SK-N-SH (cell line): ENCODE results near the gene FAM76A. TPM values are rescaled to one million over a fixed set of nuclear protein-coding genes. Genes with fewer than 3 reads are reported as not detected.
A peak's percentile ranks its signal among the peaks of the same experiment; 100 is the strongest.
"Not testable (repeated sequence)": the region's sequence is repeated elsewhere in the genome, so short reads cannot be mapped to it uniquely, and the experiment has no call there.

Source experiments
- CTCF ChIA-PET: fragments of 300-600, 350-600 bp; formaldehyde crosslinking; extraction: SDS; loops from one replicate; lab custom pipeline; 2021; lab: Yijun Ruan, JAX
- POLR2A ChIA-PET: fragments of 350-600 bp; sonication (Branson Sonifier 250); formaldehyde crosslinking; extraction: SDS; loops from one replicate; lab custom pipeline; 2020; ENCODE audit warnings: antibody characterized with exemption, inconsistent platforms; lab: Yijun Ruan, JAX
- DNase-seq: peaks from one replicate; pipeline ENCODE4 v3.0.0; 2012
- H2AFZ ChIP-seq: fragments of 200-600 bp; sonication (generic); 2 replicates; pipeline ENCODE4 v1.8.1; 2016; ENCODE audit warnings: antibody characterized with exemption, mild to moderate bottlenecking, low read depth
- H3F3A ChIP-seq: fragments of 200-600 bp; sonication (generic); replicated peaks from 2 replicates; pipeline ENCODE3; 2016; ENCODE audit warnings: antibody characterized with exemption, mild to moderate bottlenecking; ENCODE audit not compliant: insufficient read depth
- H3K27ac ChIP-seq, 2 experiments: fragments of 200-500 bp in 1 of 2; fragments of 200-600 bp in 1 of 2; sonication (Bioruptor generic) in 1 of 2; sonication (generic), shearing (Covaris generic) in 1 of 2; 2 replicates each; pipeline versions ENCODE4 v1.5.1 to v1.6.1; 2014 to 2016; ENCODE audit warnings: low read depth in 2 of 2, inconsistent platforms in 1 of 2, low read length in 1 of 2, mild to moderate bottlenecking in 1 of 2, mixed read lengths in 1 of 2
- H3K27me3 ChIP-seq: fragments of 200-600 bp; sonication (generic), shearing (Covaris generic); 2 replicates; pipeline ENCODE4 v1.6.1; 2016; ENCODE audit warnings: mixed run types; ENCODE audit not compliant: insufficient read depth
- H3K36me3 ChIP-seq, 2 experiments: fragments of 200-500 bp in 1 of 2; fragments of 200-600 bp in 1 of 2; sonication (Bioruptor generic) in 1 of 2; sonication (generic) in 1 of 2; replicated peaks in 1 of 2; 2 replicates each; pipeline versions ENCODE3 to v1.5.1; 2014 to 2016; ENCODE audit warnings: low read length in 1 of 2, mild to moderate bottlenecking in 1 of 2; ENCODE audit not compliant: insufficient read depth in 2 of 2, control insufficient read depth in 1 of 2
- H3K4me1 ChIP-seq, 2 experiments: fragments of 200-500 bp in 1 of 2; fragments of 200-600 bp in 1 of 2; sonication (Bioruptor generic) in 1 of 2; sonication (generic), shearing (Covaris generic) in 1 of 2; 2 replicates each; pipeline versions ENCODE4 v1.5.1 to v1.6.1; 2014 to 2016; ENCODE audit warnings: low read depth in 1 of 2, low read length in 1 of 2, mixed run types in 1 of 2; ENCODE audit not compliant: insufficient read depth in 2 of 2, control insufficient read depth in 1 of 2
- H3K4me2 ChIP-seq: fragments of 200-600 bp; sonication (generic), shearing (Covaris generic); 2 replicates; pipeline ENCODE4 v1.6.1; 2017; ENCODE audit warnings: mixed run types
- H3K4me3 ChIP-seq, 2 experiments: fragments of 200-500 bp in 1 of 2; fragments of 200-600 bp in 1 of 2; sonication (Bioruptor generic) in 1 of 2; sonication (generic), shearing (Covaris generic) in 1 of 2; 2 replicates each; pipeline versions ENCODE4 v1.5.1 to v1.8.1; 2014 to 2016; ENCODE audit warnings: low read depth in 2 of 2, inconsistent platforms in 1 of 2, low read length in 1 of 2, mild to moderate bottlenecking in 1 of 2, mixed read lengths in 1 of 2, moderate library complexity in 1 of 2
- H3K79me2 ChIP-seq: fragments of 200-600 bp; sonication (generic); 2 replicates; pipeline ENCODE4 v1.8.1; 2017; ENCODE audit warnings: mild to moderate bottlenecking; ENCODE audit not compliant: insufficient read depth
- H3K9ac ChIP-seq: fragments of 200-600 bp; sonication (generic); 2 replicates; pipeline ENCODE4 v1.6.1; 2017; ENCODE audit warnings: mixed run types
- H3K9me2 ChIP-seq: fragments of 200-600 bp; sonication (generic); 2 replicates; pipeline ENCODE4 v1.6.1; 2017; ENCODE audit warnings: mixed run types
- H3K9me3 ChIP-seq: fragments of 200-600 bp; sonication (generic); 2 replicates; pipeline ENCODE4 v1.6.1; 2017; ENCODE audit warnings: mixed run types, mild to moderate bottlenecking, moderate library complexity
- H4K20me1 ChIP-seq: fragments of 200-600 bp; sonication (generic); 2 replicates; pipeline ENCODE4 v1.6.1; 2017; ENCODE audit warnings: mild to moderate bottlenecking, mixed run types; ENCODE audit not compliant: insufficient read depth
- EZH2phosphoT487 ChIP-seq: fragments of 200-600 bp; sonication (generic); IDR thresholded peaks from 2 replicates; pipeline ENCODE4 v1.6.1; 2017; ENCODE audit warnings: low read depth, mixed run types, mild to moderate bottlenecking, antibody characterized with exemption, moderate library complexity, borderline replicate concordance
- FOXM1 ChIP-seq: IDR thresholded peaks from 2 replicates; pipeline ENCODE4 v1.4.0; 2012; ENCODE audit warnings: low read depth, mild to moderate bottlenecking
- WGBS: methylation state at CpG from one replicate; pipeline ENCODE4 v1.1.6; 2017; ENCODE audit warnings: low lambda C conversion rate; 5-methylcytosine and 5-hydroxymethylcytosine counted together
- polyA plus RNA-seq, 3 experiments: library from polyadenylated mRNA; depleted of rRNA; stranded (reverse); fragments of >200 nt; gene quantifications; 2 replicates each; pipeline ENCODE4 v1.2.3, GENCODE V29; 2012
- TF ChIP-seq, protein P1 (sequence below): fragments of 150-350 bp; IDR thresholded peaks from 2 replicates; pipeline ENCODE4 v1.6.1; 2016; ENCODE audit warnings: mild to moderate bottlenecking, low read depth, low read length
- TF ChIP-seq, protein P2 (sequence below): IDR thresholded peaks from 2 replicates; pipeline ENCODE4 v1.4.0; 2012; ENCODE audit warnings: low read depth, borderline replicate concordance

FAM76A gene
- polyA plus RNA-seq, 1 of the 3 experiments (the other 2 are of a cell fraction) = 2.9 TPM

DNA sequence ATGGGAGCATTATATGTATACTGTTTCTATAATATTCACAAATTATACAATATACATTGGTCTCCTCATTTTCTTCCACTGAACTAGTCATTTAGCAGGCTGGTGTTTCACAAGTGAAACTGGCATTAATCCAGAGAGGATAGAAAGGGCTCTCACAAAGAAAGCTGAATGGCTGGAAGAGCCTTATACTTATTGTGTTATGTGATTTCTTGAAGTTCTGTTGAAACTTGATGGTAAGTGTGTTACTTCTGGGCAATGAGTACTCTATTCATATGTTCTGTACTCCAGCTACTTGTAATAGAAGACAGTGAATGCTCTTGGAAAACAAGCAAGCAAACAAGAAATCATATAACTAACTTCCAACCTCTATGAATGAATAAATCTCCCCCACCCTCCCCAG is 62.1 kb downstream of the FAM76A start:
- no peaks in the 10 kb centered on the region for H3K9me3 ChIP-seq
- no peaks in the 10 kb centered on the region for H3K27me3 ChIP-seq
- no peak overlapping the region for H3K4me2 ChIP-seq
- H3K4me3 ChIP-seq = no peak overlapping the region
- POLR2A ChIA-PET = no interaction called here
- TF ChIP-seq, protein P1, sequence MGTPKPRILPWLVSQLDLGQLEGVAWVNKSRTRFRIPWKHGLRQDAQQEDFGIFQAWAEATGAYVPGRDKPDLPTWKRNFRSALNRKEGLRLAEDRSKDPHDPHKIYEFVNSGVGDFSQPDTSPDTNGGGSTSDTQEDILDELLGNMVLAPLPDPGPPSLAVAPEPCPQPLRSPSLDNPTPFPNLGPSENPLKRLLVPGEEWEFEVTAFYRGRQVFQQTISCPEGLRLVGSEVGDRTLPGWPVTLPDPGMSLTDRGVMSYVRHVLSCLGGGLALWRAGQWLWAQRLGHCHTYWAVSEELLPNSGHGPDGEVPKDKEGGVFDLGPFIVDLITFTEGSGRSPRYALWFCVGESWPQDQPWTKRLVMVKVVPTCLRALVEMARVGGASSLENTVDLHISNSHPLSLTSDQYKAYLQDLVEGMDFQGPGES = no peak
- no peaks in the 10 kb centered on the region for H3K9me2 ChIP-seq
- H4K20me1 ChIP-seq = no peaks in the 10 kb centered on the region
- CTCF ChIA-PET = no interaction called here
- H3F3A ChIP-seq = peaks cover 12% of the 10 kb centered on the region
- peaks cover 6 to 19% of the 10 kb centered on the region in 2 experiments for H3K36me3 ChIP-seq
- peaks cover 3 to 25% of the 10 kb centered on the region in 2 experiments; a peak in 2 of 4 replicates for H3K4me1 ChIP-seq
- H3K9ac ChIP-seq = no peak overlapping the region
- no peak for DNase-seq
- peak overlapping the region in 1 of 2 experiments; percentile 10; a peak in 1 of 4 replicates for H3K27ac ChIP-seq
- peaks cover 52% of the 10 kb centered on the region for H3K79me2 ChIP-seq
- H2AFZ ChIP-seq = no peak overlapping the region

DNA sequence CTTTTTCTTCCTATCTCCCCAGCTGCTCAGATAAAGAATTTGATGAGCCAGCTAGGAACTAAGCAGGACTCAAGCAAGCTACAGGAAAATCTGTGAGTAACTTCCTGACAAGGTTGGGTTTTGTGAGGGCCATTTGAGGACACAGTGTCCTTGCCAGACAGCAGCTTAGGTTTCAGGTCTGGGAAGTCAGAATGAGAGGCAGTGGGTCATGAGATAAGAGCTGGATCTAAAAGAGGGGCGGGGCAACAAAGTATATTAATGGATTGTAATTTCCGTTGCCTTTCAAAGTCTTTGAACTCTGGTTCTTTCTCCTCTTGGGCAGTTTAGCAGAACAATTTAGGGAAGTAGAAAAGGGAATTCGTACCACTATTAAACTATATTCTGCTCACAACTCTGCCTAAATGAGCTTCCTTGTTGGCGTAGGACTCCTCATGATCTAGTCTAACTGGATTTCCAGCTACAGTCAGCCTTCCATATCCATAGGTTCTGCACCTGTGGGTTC is 63.8 kb downstream of the FAM76A start:
- POLR2A ChIA-PET = interaction anchor here (1.1 kb wide), 1 partner anchor 17 kb away, joined by 3 read pairs; the partner anchor contains the start of gene STX12
- Histone ChIP-seq H2AFZ (no peak overlapping the region), H3K36me3 (peaks cover 14 to 33% of the 10 kb centered on the region in 2 experiments), H3K4me2 (peak overlapping the region; percentile 44), H3K27me3 (no peaks in the 10 kb centered on the region), H4K20me1 (no peaks in the 10 kb centered on the region), H3K27ac (peak overlapping the region; percentile 53 to 60), H3K79me2 (peaks cover 35% of the 10 kb centered on the region), H3K9me2 (no peaks in the 10 kb centered on the region), H3K9me3 (no peaks in the 10 kb centered on the region), H3K4me3 (no peak overlapping the region), H3K4me1 (peaks cover 3 to 25% of the 10 kb centered on the region in 2 experiments; a peak in 2 of 4 replicates), H3K9ac (no peak overlapping the region), H3F3A (peaks cover 10% of the 10 kb centered on the region)
- DNase-seq = no peak
- 89% methylated on average over 4 of the region's 4 CpGs for WGBS
- TF ChIP-seq EZH2phosphoT487 (no peak), FOXM1 (no peak)
- TF ChIP-seq, protein P2, sequence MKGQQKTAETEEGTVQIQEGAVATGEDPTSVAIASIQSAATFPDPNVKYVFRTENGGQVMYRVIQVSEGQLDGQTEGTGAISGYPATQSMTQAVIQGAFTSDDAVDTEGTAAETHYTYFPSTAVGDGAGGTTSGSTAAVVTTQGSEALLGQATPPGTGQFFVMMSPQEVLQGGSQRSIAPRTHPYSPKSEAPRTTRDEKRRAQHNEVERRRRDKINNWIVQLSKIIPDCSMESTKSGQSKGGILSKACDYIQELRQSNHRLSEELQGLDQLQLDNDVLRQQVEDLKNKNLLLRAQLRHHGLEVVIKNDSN = no peak
- CTCF ChIA-PET = no interaction called here

DNA sequence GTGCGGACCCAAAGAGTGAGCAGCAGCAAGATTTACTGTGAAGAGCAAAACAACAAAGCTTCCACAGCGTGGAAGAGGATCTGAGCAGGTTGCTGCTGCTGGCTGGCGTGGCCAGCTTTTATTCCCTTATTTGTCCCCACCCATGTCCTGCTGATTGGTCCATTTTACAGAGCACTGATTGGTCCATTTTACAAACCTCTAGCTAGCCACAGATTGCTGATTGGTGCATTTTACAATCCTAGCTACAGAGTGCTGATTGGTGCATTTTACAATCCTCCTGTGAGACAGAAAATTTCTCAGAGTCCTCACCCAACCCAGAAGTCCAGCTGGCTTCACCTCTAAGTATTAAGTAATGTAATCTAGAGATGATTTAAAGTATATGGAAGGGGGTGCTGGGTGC is 64.5 kb downstream of the FAM76A start:
- H3F3A ChIP-seq, H3K9me2 ChIP-seq, H3K27me3 ChIP-seq, H4K20me1 ChIP-seq, H2AFZ ChIP-seq, H3K4me2 ChIP-seq, H3K9ac ChIP-seq, DNase-seq, H3K4me3 ChIP-seq, H3K27ac ChIP-seq, H3K9me3 ChIP-seq, CTCF ChIA-PET: not testable (repeated sequence)
- Histone ChIP-seq H3K4me1 (peaks cover 3 to 25% of the 10 kb centered on the region in 2 experiments; a peak in 2 of 4 replicates), H3K36me3 (peaks cover 14 to 38% of the 10 kb centered on the region in 2 experiments), H3K79me2 (peaks cover 34% of the 10 kb centered on the region)
- WGBS = 92% methylated on average over 3 of the region's 3 CpGs
- POLR2A ChIA-PET = interaction anchor here (0.6 to 1.1 kb wide), 2 partner anchors 17 to 33 kb away, joined by 3 read pairs; partner anchors contain the start of gene STX12
